Measurements from ENCODE around the gene KRTAP2-2.
"Not testable (repeated sequence)": the region's sequence is repeated elsewhere in the genome, so short reads cannot be mapped to it uniquely, and the experiment has no call there.

The KRTAP2-2 gene

DNA sequence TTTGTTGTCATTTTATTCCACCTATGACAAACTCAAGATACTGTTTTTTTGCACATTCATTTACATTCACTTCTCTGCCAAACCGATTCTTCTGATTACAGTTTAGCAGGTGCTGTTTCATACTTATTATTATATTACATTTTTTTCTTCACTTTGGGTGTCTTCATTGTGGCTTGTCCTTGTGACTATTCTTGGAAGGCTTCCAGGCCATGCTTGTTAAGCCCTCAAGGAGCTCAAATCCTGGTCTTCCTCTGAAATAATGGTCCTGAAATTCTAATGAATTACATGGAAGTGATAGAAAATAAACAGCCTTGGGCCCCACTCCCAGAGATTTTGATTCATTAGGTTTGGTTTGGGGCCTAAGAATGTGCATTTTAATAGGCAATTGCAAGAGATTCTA is 9.3 kb upstream of the KRTAP2-2 start:
- FAIRE-seq = no peak

DNA sequence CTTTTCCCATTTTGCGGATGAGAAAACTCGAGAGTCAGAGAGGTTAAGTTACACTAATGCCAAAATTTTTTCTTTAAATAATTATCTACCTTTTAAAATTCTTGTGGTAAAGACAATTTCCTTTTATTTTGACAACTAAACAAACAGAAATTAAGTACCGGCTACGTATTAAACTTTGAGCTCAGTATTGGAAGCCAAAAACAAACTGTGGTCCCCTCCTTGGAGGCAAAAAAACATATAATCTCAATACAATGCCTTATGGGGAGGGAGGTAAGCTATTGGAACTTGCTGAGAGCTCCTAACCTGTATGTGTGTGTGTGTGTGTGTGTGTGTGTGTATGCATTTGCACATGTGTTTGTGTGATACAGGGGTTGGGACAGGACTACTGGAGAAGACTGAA is 8.4 kb upstream of the KRTAP2-2 start:
- no peak for FAIRE-seq

DNA sequence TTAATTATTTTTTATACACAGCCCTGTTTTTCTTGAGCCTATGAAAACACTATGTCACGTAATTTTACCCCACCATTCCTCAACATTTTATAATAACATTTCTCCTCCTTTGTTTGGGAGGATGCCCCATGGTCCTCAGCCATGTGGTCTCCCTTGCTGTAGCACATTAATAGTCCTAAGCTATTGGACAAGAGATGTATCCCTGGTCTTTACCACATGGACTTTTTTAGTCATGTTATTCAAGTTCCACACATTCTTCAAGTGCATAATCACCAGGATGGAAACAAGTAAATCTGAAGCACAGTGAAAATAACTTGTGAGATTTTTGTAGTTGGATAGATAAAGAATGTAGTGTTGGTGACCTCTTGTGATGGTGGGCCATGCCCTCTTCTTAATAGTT is 6.9 kb upstream of the KRTAP2-2 start:
- no peak for FAIRE-seq

DNA sequence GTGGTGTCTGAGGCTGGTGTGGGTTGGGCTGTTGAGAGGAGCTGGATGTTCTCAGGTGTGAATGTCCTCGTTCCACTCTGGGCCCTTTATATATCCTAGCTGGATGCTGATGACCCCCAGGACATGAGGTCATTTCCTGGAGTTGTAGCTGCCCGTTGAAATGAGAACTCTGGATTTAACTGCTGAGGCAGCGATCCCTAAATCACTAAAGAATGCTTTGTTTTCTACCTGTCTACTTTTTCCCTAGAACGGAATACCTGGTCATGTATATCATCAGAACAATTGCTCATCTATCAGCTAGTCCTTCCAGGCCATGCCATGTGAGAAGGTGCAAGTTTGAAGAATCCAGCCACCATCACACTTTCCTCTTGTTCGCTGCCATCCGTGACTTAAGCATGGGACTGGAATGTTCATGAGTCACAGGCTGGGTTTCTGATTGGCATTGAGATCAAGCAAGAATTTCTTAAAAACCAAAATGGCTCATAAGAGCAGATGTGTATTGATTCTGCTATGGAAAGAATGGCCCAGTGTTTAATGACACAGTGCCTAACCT is 5.1 kb upstream of the KRTAP2-2 start, which contains the start of gene KRTAP2-3:
TSS of gene KRTAP2-3 (minus strand) at position 63 of the 553 bp plus-strand sequence. CDS start 64 bp downstream, outside the sequence.
- FAIRE-seq = no peak

DNA sequence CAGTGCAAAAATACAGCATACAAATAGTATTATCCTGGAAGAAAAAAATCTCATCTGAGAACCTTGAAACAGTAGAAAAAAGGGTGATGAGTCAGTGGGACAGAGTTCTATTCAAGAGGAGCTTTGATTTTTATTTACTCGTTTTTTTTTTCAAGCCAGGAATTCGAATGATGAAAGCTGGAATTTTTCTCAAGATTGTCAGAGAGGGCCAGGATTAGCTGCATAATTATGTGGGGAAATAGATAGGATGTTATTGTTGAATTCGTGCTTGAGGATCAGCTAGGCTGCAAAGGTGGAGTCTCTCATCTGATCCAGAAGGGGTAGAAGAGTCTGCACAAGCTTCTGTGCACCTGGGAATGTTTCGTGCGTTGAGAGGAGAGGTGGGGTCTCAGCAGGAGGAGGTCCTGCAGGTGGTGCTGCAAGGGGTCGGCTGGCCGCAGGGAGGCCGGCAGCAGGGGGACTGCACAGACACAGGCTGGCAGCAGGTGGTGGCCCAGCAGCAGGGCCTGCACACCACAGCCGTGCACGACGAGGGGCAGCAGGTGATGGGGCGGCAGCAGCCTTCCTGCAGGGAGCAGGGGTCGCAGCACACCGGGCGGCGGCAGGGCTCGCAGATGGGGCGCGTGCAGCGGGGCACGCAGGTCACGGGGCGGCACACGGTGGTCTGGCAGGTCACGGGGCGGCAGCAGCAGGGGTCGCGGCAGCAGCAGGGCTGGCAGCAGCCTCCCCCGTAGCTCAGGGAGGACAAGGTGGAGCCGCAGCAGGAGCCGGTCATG is 4.4 kb upstream of the KRTAP2-2 start:
- not testable (repeated sequence) for FAIRE-seq

DNA sequence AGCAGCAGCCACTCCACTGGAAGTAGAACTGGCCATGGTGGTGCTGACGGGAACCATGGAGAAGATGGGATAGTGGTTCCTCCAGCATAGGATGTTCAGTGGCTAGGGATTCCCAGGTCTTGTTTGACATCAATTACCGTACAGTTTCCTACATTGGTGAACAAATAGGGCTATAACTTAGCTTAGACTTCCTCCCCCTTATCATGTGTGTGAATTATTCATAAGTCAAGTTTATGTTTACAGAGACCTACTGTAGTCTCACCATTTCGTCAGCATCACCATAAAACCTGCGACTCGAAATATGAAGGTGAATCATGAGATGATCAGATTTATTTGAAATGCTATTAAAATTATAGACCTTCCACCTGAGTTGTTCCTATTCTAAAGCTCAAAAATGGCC is 3.7 kb upstream of the KRTAP2-2 start:
- FAIRE-seq = no peak

DNA sequence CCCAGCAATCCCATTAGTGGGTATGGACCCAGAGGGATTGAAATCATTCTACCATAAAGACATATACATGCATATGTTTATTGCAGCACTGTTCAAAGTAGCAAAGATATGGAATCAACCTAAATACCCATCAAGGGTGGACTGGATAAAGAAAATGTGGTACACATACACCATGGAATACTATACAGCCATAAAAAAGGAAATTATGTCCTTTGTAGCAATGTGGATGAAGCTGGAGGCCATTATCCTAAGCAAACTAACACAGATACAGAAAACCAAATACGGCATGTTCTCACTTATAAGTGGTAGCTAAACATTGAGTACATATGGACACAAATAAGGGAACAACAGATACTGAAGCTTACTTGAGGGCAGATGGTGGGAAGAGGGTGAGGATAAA is 2.5 kb upstream of the KRTAP2-2 start:
- FAIRE-seq = no peak

DNA sequence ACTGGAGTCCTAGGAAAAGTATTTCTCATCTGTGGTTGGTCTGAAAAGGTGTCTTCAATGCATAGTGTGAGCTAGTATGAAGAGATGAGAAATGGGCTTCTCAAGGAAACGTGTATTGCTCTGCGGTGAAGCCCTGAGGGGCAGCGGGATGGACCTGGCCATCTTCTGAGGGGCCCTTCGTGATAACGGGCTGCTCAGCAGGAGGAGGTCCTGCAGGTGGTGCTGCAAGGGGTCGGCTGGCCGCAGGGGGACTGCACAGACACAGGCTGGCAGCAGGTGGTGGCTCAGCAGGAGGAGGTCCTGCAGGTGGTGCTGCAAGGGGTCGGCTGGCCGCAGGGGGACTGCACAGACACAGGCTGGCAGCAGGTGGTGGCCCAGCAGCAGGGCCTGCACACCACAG is 474 bp downstream of the KRTAP2-2 start:
- FAIRE-seq = not testable (repeated sequence)

DNA sequence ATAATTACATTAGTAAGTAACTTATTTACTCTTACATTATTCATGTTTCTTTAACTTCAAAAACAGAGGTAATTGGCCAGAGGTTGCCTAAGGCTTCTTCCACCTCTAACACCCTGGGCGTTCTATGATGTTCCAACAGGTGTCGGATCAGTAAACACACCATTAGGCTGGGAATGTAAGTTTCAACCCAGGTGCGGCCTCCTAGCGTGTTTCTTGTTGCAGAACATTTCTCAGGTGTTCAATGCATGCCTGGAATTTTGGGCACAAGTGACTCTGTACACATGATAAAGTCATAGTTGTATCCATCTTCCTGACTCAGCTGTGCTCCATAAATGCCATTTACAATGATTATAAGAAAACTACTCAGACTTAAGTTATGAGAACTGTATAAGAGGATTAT is 1.0 kb downstream of the KRTAP2-2 start:
- no peak for FAIRE-seq

DNA sequence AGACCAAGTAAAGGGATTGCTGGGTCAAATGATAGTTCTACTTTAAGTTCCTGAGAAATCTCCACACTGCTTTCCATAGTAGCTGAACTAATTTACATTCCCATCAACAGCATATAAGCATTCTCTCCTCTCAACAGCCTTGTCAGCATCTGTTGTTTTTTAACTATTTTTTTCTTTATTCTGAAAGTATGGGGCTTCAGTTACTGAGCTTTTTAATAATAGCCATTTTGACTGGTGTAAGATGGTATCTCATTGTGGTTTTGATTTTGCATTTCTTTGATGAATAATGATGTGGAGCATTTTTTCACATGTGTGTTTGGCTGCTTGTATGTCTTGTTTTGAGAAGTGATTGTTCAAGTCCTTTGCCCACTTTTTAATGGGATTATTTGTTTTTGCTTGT is 2.5 kb downstream of the KRTAP2-2 start:
- no peak for FAIRE-seq

DNA sequence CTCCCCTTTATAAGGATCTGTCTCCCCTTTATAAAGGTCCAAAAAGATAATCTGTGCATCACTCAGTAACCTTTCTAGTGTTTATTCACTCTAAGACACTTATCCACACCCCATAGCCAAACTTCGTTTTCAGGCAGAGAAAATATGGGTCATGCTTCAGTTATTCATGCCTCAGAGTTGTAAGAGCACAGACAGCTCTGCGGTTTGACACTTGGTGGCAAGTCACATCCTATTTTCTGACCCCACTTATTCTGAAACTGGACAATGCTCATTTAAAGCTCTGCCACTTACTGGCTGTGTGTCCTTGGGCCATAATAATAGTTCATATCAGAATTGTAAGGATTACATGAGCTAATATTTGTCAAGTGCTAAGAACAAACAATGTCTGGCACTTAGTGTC is 5.9 kb downstream of the KRTAP2-2 start:
- FAIRE-seq = no peak

DNA sequence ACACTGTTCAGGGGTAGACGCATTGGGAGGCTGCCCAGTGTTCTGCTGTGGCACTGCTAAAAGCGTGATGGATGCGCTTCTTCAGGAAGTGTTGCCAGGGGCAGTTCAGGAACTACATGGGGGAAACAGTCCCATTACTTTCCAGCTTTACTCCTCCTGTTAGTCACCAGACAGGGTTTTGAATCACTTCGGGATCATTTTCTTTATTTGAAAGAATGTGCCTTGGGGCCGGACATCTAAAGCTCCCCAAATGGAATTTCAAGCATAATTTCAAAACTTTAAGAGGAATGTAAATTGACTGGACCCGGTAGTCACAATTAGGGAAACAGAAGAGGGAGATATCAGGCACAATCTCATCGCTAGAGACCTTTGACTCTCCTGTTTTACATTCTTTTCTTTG is 6.6 kb downstream of the KRTAP2-2 start:
- FAIRE-seq = no peak

DNA sequence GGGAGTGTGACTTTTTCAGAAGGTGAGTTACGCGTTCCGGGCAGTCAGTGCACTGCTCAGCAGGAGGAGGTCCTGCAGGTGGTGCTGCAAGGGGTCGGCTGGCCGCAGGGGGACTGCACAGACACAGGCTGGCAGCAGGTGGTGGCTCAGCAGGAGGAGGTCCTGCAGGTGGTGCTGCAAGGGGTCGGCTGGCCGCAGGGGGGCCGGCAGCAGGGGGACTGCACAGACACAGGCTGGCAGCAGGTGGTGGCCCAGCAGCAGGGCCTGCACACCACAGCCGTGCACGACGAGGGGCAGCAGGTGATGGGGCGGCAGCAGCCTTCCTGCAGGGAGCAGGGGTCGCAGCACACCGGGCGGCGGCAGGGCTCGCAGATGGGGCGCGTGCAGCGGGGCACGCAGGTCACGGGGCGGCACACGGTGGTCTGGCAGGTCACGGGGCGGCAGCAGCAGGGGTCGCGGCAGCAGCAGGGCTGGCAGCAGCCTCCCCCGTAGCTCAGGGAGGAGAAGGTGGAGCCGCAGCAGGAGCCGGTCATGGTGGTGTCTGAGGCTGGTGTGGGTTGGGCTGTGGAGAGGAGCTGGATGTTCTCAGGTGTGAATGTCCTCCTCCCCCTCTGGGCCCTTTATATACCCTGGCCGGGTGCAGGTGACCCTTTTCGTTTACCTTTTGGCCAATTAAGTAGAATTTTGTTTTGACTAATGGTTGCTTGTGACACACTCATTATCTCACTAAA is 8.1 kb downstream of the KRTAP2-2 start, which contains the start of gene KRTAP2-1:
TSS of gene KRTAP2-1 (minus strand) at position 582 of the 731 bp plus-strand sequence. CDS start at position 533, 49 bp downstream.
- FAIRE-seq = not testable (repeated sequence)

DNA sequence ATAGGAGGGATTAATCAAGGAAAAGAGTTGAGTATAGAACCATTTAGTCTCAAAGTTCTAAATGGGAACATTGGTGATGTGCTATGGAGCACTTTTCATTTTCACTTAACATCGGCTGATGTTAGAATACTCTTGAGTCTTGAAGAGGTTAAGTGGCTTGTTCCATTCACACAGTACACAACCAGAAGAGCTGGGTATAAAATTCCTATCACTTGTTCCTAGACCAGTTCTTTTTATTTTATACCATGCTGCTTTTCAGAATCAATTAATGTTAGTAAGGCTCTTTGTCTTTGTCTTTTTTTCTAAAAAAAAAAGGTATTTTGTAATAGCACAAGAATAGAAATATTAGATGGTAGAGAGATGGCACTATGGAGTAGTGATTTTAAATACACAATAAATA is 12.1 kb downstream of the KRTAP2-2 start:
- FAIRE-seq = no peak

DNA sequence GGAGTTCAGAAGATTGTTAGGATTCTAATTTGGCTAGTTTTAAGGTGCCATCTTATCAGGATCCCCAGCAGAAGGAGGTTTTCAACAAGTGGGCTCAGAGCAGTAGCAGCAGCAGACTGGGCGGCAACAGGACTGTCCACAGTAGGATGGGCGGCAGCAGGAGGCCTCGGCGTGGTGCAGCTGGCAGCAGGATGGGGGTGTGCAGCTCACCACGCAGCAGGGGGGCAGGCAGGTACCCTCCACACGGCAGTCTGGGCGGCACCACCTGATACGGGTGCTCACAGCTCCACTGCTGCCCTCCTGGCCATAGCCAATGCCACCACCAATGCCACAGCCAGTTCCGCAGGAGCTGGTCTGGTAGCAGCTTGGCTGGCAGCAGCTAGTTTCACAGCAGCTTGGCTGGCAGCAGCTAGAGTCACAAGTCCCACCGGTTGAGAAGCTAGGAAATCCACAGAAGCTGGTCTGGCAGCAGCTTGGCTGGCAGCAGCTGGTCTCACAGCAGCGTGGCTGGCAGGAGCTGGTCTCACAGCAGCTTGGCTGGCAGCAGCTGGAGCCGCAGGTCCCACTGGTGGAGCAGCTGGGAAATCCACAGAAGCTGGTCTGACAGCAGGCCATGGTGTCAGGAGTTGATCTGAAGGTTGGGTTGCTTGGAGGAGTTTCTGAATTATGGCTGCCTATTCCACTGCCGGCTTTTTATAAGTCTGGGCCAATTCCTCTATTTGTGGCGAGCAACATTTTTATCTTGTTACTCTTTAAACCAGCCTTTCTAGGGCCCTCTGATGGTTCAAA is 14.1 kb downstream of the KRTAP2-2 start, which contains the start of gene KRTAP1-1:
TSS of gene KRTAP1-1 (minus strand) at position 668 of the 789 bp plus-strand sequence. CDS start at position 615, 53 bp downstream.
- not testable (repeated sequence) for FAIRE-seq

DNA sequence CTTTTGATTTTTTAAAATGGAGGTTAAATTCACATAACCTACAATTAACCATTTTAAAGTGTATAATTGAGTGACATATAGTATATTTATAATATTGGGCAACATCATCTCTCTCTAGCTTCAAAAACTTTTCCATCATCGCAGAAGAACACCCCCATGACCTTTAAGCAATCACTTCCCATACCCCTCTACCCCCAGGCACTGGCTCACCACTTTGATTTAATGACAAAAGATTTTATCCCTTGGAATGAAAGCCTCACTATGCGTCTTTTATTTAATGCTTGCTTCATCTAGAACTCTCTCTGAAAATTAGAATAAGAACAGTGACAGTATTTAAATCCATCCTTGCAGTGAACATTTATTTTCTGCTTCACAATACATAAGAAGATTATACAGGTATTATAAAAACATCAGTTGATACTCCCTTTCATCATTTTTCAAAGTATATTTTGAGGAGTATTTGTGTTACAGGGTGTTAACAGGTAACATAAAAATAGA is 17.1 kb downstream of the KRTAP2-2 start:
- no peak for FAIRE-seq

DNA sequence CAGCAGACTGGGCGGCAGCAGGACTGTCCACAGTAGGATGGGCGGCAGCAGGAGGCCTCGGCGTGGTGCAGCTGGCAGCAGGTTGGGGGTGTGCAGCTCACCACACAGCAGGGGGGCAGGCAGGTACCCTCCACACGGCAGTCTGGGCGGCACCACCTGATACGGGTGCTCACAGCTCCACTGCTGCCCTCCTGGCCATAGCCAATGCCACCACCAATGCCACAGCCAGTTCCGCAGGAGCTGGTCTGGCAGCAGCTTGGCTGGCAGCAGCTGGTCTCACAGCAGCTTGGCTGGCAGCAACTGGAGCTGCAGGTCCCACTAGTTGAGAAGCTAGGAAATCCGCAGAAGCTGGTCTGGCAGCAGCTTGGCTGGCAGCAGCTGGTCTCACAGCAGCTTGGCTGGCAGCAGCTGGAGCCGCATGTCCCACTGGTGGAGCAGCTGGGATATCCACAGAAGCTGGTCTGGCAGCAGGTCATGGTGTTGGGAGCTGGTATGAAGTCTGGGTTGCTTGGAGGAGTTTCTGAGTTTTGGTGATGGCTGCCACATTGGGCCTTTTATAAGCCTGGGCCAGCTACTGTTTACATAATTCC is 20.6 kb downstream of the KRTAP2-2 start, which contains the start of gene KRTAP1-3:
TSS of gene KRTAP1-3 (minus strand) at position 529 of the 590 bp plus-strand sequence. CDS start at position 476, 53 bp downstream.
- FAIRE-seq = not testable (repeated sequence)

DNA sequence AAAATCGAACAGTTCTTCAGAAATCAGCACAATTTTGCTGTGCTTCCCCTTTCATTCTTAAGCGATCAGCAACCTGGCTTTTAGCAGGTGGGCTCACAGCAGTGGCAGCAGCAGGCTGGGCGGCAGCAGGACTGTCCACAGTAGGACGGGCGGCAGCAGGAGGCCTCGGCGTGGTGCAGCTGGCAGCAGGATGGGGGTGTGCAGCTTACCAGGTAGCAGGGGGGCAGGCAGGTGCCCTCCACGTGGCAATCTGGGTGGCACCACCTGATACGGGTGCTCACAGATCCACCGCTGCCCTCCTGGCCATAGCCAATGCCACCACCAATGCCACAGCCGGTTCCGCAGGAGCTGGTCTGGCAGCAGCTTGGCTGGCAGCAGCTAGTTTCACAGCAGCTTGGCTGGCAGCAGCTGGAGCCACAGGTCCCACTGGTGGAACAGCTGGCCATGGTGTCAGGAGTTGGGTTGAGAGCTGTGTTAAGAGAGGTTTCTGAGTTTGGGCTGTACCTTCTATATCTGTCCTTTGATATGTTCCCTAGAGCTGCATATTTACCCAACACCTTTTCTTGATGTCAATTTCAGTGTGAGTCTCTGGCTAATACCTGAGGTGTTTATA is 25.3 kb downstream of the KRTAP2-2 start, which contains the start of gene KRTAP1-4:
TSS of gene KRTAP1-4 (minus strand) at position 563 of the 613 bp plus-strand sequence. CDS start at position 446, 117 bp downstream.
- no peak for FAIRE-seq

DNA sequence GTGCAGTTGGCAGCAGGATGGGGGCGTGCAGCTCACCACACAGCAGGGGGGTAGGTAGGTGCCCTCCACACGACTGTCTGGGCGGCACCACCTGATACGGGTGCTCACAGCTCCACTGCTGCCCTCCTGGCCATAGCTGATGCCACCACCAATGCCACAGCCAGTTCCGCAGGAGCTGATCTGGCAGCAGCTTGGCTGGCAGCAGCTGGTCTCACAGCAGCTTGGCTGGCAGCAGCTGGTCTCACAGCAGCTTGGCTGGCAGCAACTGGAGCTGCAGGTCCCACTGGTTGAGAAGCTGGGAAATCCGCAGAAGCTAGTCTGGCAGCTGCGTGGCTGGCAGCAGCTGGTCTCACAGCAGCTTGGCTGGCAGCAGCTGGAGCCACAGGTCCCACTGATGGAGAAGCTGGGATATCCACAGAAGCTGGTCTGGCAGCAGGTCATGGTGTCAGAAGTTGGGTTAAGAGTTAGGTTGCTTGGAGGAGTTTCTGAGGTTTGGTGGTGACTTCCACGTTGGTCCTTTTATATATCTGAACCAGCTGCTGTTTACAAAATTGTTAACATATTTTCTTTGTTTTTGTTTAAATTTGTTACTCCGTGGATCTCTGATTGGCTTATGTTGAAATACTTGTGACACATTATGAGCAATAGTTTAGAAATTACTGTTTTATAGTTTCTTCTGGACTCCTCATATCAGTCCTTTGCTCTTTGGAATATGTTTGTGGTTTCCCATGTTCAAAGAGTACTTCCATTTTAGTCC is 28.1 kb downstream of the KRTAP2-2 start, which contains the start of gene KRTAP1-5:
TSS of gene KRTAP1-5 (minus strand) at position 494 of the 757 bp plus-strand sequence. CDS start at position 441, 53 bp downstream.
- no peak for FAIRE-seq

DNA sequence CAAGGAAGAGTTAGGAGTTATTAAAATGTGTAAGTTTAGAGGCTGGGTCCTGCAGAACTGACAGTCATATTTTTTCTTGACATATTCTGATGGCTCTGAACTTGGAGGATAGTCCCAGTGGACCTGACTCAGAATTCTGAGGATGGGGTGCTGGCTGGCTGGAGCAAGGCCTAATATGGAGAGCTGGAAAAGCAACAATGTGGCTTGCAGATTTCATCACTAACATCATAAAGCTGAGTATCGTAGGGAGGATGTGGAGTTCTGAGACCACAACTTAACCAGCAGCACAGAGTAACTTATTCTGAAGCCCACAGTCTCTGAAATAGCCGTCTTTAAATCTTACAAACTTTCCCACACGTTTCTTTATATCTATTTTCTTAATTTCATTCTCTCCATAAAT is 30.3 kb downstream of the KRTAP2-2 start:
- FAIRE-seq = no peak

All from islet of Langerhans (tissue), 1 donor.